Smooth muscle cell of the pulmonary artery (primary cell): ENCODE data around the gene ELOF1. TPM values are rescaled to one million over a fixed set of nuclear protein-coding genes. Genes with fewer than 3 reads are reported as not detected.

ENCODE experiments used
- total RNA-seq: library from RNA; depleted of rRNA; stranded (reverse); fragments of >200 nt; gene quantifications from 2 replicates; pipeline ENCODE4 v1.2.3, GENCODE V29; 2014

The ELOF1 gene
- 27.5 and 28.2 TPM in 2 replicates for total RNA-seq

GRCh38 chr19:11558881-11559828 lies at the start of gene ELOF1:
ELOF1 (minus strand) TSS chr19:11559230; CDS start chr19:11554347, 4,883 bp downstream.

GRCh38 chr19:11597202-11598102 lies 38.4 kb upstream of the ELOF1 start, which contains the start of gene ZNF627:
ZNF627 (plus strand) TSS chr19:11597483; CDS start chr19:11597628, 145 bp downstream.

GRCh38 chr19:11577451-11578257 lies 18.6 kb upstream of the ELOF1 start, which contains the start of gene ACP5:
ACP5 (minus strand) TSS chr19:11577645; CDS start chr19:11577317, 328 bp downstream.

GRCh38 chr19:11538232-11539036 lies 20.6 kb downstream of the ELOF1 start, which contains the start of gene CNN1:
CNN1 (plus strand) TSS chr19:11538851; CDS start chr19:11538928, 77 bp downstream.

GRCh38 chr19:11528551-11529341 lies 30.3 kb downstream of the ELOF1 start, which contains the start of gene ECSIT:
ECSIT (minus strand) TSS chr19:11529134; CDS start chr19:11519170, 9,964 bp downstream.

GRCh38 chr19:11505504-11506100 lies 53.4 kb downstream of the ELOF1 start, which contains the start of gene ZNF653:
ZNF653 (minus strand) TSS chr19:11505839; CDS start chr19:11505786, 53 bp downstream.

Other genes starting within 250 kb of the ELOF1 start
- 10.8 and 26.4 TPM in 2 replicates for gene RAB3D, start 219.6 kb downstream of the ELOF1 start, total RNA-seq
- 39.3 and 42.4 TPM in 2 replicates for gene TMEM205, start 213.0 kb downstream of the ELOF1 start, total RNA-seq
- gene CCDC159, start 212.7 kb downstream of the ELOF1 start, total RNA-seq, result 8.3 and 12.1 TPM in 2 replicates
- 31.2 and 34.9 TPM in 2 replicates for gene PLPPR2, start 203.8 kb downstream of the ELOF1 start, total RNA-seq
- 0.50 and 0.65 TPM in 2 replicates for gene SWSAP1, start 184.6 kb downstream of the ELOF1 start, total RNA-seq
- gene EPOR, start 174.9 kb downstream of the ELOF1 start, total RNA-seq, result 12.6 and 12.7 TPM in 2 replicates
- 4.8 and 6.4 TPM in 2 replicates for gene RGL3, start 139.9 kb downstream of the ELOF1 start, total RNA-seq
- 0.23 and 0.26 TPM in 2 replicates for gene ODAD3, start 124.1 kb downstream of the ELOF1 start, total RNA-seq
- gene PRKCSH, start 123.6 kb downstream of the ELOF1 start, total RNA-seq, result 443 and 455 TPM in 2 replicates
- gene ELAVL3, start 78.2 kb downstream of the ELOF1 start, total RNA-seq, result not detected in 2 replicates
- gene ZNF653, start 53.4 kb downstream of the ELOF1 start, total RNA-seq, result 5.2 and 6.1 TPM in 2 replicates
- 26.6 and 26.8 TPM in 2 replicates for gene ECSIT, start 30.1 kb downstream of the ELOF1 start, total RNA-seq
- 25.2 and 31.1 TPM in 2 replicates for gene CNN1, start 20.4 kb downstream of the ELOF1 start, total RNA-seq
- 2.4 TPM in 2 replicates for gene ACP5, start 18.4 kb upstream of the ELOF1 start, total RNA-seq
- gene ZNF627, start 38.3 kb upstream of the ELOF1 start, total RNA-seq, result 15.2 and 16.5 TPM in 2 replicates
- 3.6 and 3.9 TPM in 2 replicates for gene ZNF823, start 179.7 kb upstream of the ELOF1 start, total RNA-seq
- 10.7 and 12.3 TPM in 2 replicates for gene ZNF441, start 207.8 kb upstream of the ELOF1 start, total RNA-seq
- gene ZNF491, start 239.3 kb upstream of the ELOF1 start, total RNA-seq, result 3.0 and 4.4 TPM in 2 replicates